HepG2 (cell line): ENCODE measurements around the gene CES3. TPM values are rescaled to one million over a fixed set of nuclear protein-coding genes. Genes with fewer than 3 reads are reported as not detected.

Experiments
- ATAC-seq: fragments of 200-7000 bp; cut with Tn5 transposase; 3 replicates; pipeline ENCODE4 v1.9.1; 2020; ENCODE audit warnings: mild to moderate bottlenecking, moderate library complexity
- BruUV-seq: library from RNA; stranded (reverse); fragments of 400-500 nt; replicated peaks from 2 replicates; lab custom pipeline; 2021; lab: Mats Ljungman, UMichigan
- CTCF ChIA-PET: fragments of 300-600 bp; formaldehyde crosslinking; extraction: SDS; loops from one replicate; lab custom pipeline; 2021; ENCODE audit warnings: low total read pairs, inconsistent platforms, low intra/inter-chr PET ratio; lab: Yijun Ruan, JAX
- POLR2A ChIA-PET: fragments of 350-600 bp; sonication (Branson Sonifier 250); formaldehyde crosslinking; loops from one replicate; lab custom pipeline; 2020; ENCODE audit warnings: antibody characterized with exemption, inconsistent platforms; lab: Yijun Ruan, JAX
- DNase-seq: peaks from one replicate; pipeline ENCODE4 v3.0.0-alpha.2; 2015; ENCODE audit warnings: low spot score
- FAIRE-seq: peaks from 3 replicates; lab custom pipeline; 2011; peaks lifted over from hg19 to GRCh38; lab: Jason Lieb, UNC
- H2AFZ ChIP-seq: one replicate; pipeline ENCODE4 v1.6.1; 2011; ENCODE audit warnings: low read length, inconsistent platforms
- H3K27ac ChIP-seq: fragments of 300-600 bp; 3 replicates; pipeline ENCODE4 v1.8.0; 2011; ENCODE audit warnings: mixed run types, mild to moderate bottlenecking, mixed read lengths, low read length, inconsistent platforms; ENCODE audit not compliant: insufficient read depth; ENCODE audit errors: extremely low read length
- H3K27me3 ChIP-seq, 2 experiments: fragments of 200-600 bp in 1 of 2; 2 replicates in 1 of 2; 3 replicates in 1 of 2; pipeline versions ENCODE4 v1.6.0 to v1.8.0; 2011; ENCODE audit warnings: low read length in 2 of 2, mild to moderate bottlenecking in 2 of 2, moderate library complexity in 2 of 2, inconsistent platforms in 1 of 2; ENCODE audit not compliant: insufficient read depth in 2 of 2, control insufficient read depth in 1 of 2
- H3K36me3 ChIP-seq, 2 experiments: fragments of 200-600 bp in 1 of 2; replicated peaks in 1 of 2; 2 replicates in 1 of 2; 3 replicates in 1 of 2; pipeline versions ENCODE4 v1.5.1 to v1.8.0; 2011; ENCODE audit warnings: low read length in 2 of 2, inconsistent platforms in 1 of 2; ENCODE audit not compliant: insufficient read depth in 2 of 2, control insufficient read depth in 1 of 2
- H3K4me1 ChIP-seq: 2 replicates; pipeline ENCODE4 v1.5.1; 2012; ENCODE audit warnings: low read length, inconsistent platforms; ENCODE audit not compliant: insufficient read depth
- H3K4me2 ChIP-seq: 2 replicates; pipeline ENCODE4 v1.6.0; 2011; ENCODE audit warnings: low read depth, low read length, inconsistent platforms
- H3K4me3 ChIP-seq, 3 experiments: fragments of 200-600 bp in 1 of 3; sonication (generic), shearing (Covaris generic) in 1 of 3; replicated peaks in 1 of 3; 2 replicates each; pipeline ENCODE4 v1.5.1; 2011 to 2016; ENCODE audit warnings: low read length in 3 of 3, inconsistent platforms in 2 of 3, low read depth in 2 of 3, mild to moderate bottlenecking in 2 of 3, control low read depth in 1 of 3, mixed read lengths in 1 of 3; ENCODE audit not compliant: insufficient read depth in 1 of 3
- H3K79me2 ChIP-seq: one replicate; pipeline ENCODE4 v1.6.1; 2011; ENCODE audit warnings: low read length, inconsistent platforms; ENCODE audit not compliant: insufficient read depth
- H3K9ac ChIP-seq: 2 replicates; pipeline ENCODE4 v1.6.0; 2011; ENCODE audit warnings: mild to moderate bottlenecking, low read depth, low read length, inconsistent platforms; ENCODE audit not compliant: insufficient read depth
- H3K9me3 ChIP-seq: 2 replicates; pipeline ENCODE4 v1.5.1; 2012; ENCODE audit warnings: mild to moderate bottlenecking, low read length
- H4K20me1 ChIP-seq: 2 replicates; pipeline ENCODE4 v1.6.0; 2011; ENCODE audit warnings: inconsistent platforms, mild to moderate bottlenecking, low read length, moderate library complexity; ENCODE audit not compliant: insufficient read depth
- ARID4A ChIP-seq: sonication (generic); formaldehyde crosslinking; IDR thresholded peaks from 2 replicates; pipeline ENCODE4 v1.5.0; 2020; ENCODE audit warnings: mild to moderate bottlenecking, missing genetic modification reagents, borderline replicate concordance
- MAFK ChIP-seq, 2 experiments: IDR thresholded peaks in 1 of 2; conservative IDR thresholded peaks in 1 of 2; 2 replicates each; pipeline ENCODE4 v1.6.1; 2011; ENCODE audit warnings: improper control_type of control experiment in 2 of 2, low read length in 2 of 2
- NKX3-1 ChIP-seq: sonication (generic); formaldehyde crosslinking; IDR thresholded peaks from 2 replicates; pipeline ENCODE4 v1.5.0; 2020; ENCODE audit warnings: missing genetic modification reagents
- RFX1 ChIP-seq: fragments of 450-650 bp; IDR thresholded peaks from 2 replicates; pipeline ENCODE4 v1.6.1; 2017
- ZBTB14 ChIP-seq: sonication (generic); formaldehyde crosslinking; IDR thresholded peaks from 2 replicates; pipeline ENCODE4 v1.4.0; 2020; ENCODE audit warnings: missing genetic modification reagents
- ZMYM3 ChIP-seq: sonication (generic); formaldehyde crosslinking; IDR thresholded peaks from 2 replicates; pipeline ENCODE4 v1.5.1; 2020; ENCODE audit warnings: mild to moderate bottlenecking, missing genetic modification reagents
- ZNF121 ChIP-seq: sonication (generic); formaldehyde crosslinking; IDR thresholded peaks from 2 replicates; pipeline ENCODE4 v1.5.0; 2020; ENCODE audit warnings: mild to moderate bottlenecking, missing genetic modification reagents
- WGBS: methylation state at CpG from one replicate; pipeline ENCODE4 v1.1.6; 2017; ENCODE audit warnings: low lambda C conversion rate; 5-methylcytosine and 5-hydroxymethylcytosine counted together
- in situ Hi-C: cut with HindIII; loops from 2 replicates; pipeline ENCODE4 v1.10.0; 2017; ENCODE audit warnings: low pct_unique_long_range_greater_than_20kb; ENCODE audit not compliant: extremely low pct_ligation_motif_present
- intact Hi-C: fragments of 100-400 bp; cut with micrococcal nuclease; formaldehyde crosslinking; loops from one replicate; pipeline ENCODE4 v1.10.0; 2022; ENCODE audit not compliant: unreplicated experiment
- polyA plus RNA-seq, 8 experiments: library from polyadenylated mRNA; depleted of rRNA in 3 of 8; stranded (reverse) in 7 of 8; unstranded in 1 of 8; fragments of >200 nt; fragmentation: Illumina TruSeq in 4 of 8; extraction: Trizol in 4 of 8; gene quantifications; 2 replicates each; pipeline versions ENCODE4 v1.2.1 to v1.2.3, GENCODE V29; 2011 to 2016; ENCODE audit warnings: low read depth in 4 of 8, missing spikeins in 1 of 8, mixed read lengths in 1 of 8; ENCODE audit not compliant: insufficient read depth in 1 of 8
- total RNA-seq, 5 experiments: library from RNA; depleted of rRNA; stranded (reverse); fragments of >200 nt; fragmentation: Illumina TruSeq; extraction: Trizol; gene quantifications; 2 replicates each; pipeline ENCODE4 v1.2.3, GENCODE V29; 2016; ENCODE audit warnings: low read depth in 1 of 5

Gene CES3
- total and polyA plus RNA-seq, 2 of the 13 experiments (the other 11 are each of a cell fraction or from before 2014, with no cell fraction given) = 6.6 to 17.4 TPM

- TF ChIP-seq RFX1 = no peak
Measured at GRCh38 chr16:66950971-66951790, 9.9 kb upstream of the CES3 start (continued).

- H3K79me2 ChIP-seq = no peaks in the 10 kb centered on the region
- 75% methylated on average over 7 of the region's 7 CpGs for WGBS
- ChIA-PET CTCF (no interaction called here), POLR2A (no interaction called here)
- no peak overlapping the region for H2AFZ ChIP-seq
- no peaks in the 10 kb centered on the region for H3K36me3 ChIP-seq
- H3K4me2 ChIP-seq = no peak overlapping the region
- peaks cover 73% of the 10 kb centered on the region for H3K4me1 ChIP-seq
- 0 out of 2 replicates have a peak, but pooled peaks cover 5% of the 10 kb centered on the region for H3K9me3 ChIP-seq
- in situ Hi-C loops = no loop called here
- BruUV-seq = no TSS peak
- no peak for ATAC-seq
- TF ChIP-seq ZBTB14 (CRISPR knock-in tag) (no peak), NKX3-1 (CRISPR knock-in tag) (no peak), ZMYM3 (CRISPR knock-in tag) (0 out of 2 replicates have a peak, but pooled peaks have one; percentile 24), ARID4A (CRISPR knock-in tag) (0 out of 2 replicates have a peak, but pooled peaks have one; percentile 15), ZNF121 (CRISPR knock-in tag) (peak; percentile 89), MAFK (conservative IDR thresholded peaks at IDR 0.05 in 1 of 2, IDR thresholded peaks at IDR 0.05 in 1 of 2; ENCODE audit: low read length in 2 of 2) (0 out of 4 replicates have a peak, but pooled peaks of 1 of the 2 experiments have one; percentile 18)
- TF ChIP-seq, all 625 proteins: peak for 4
- Histone ChIP-seq H4K20me1 (no peaks in the 10 kb centered on the region), H3K27ac (no peak overlapping the region), H3K9ac (no peak overlapping the region), H3K4me3 (no peak overlapping the region), H3K27me3 (peaks cover 4 to 24% of the 10 kb centered on the region in 2 experiments; a peak in 4 of 5 replicates)
- FAIRE-seq (no peak), DNase-seq (no peak)
- intact Hi-C loops = loop anchor here (10.0 kb wide), 1 partner anchor 62 kb away; no protein-coding TSS in a partner anchor
Measured at GRCh38 chr16:66952430-66953110, 8.5 kb upstream of the CES3 start.
